Mammary epithelial cell (primary cell): Measurements from ENCODE around the gene KCNAB2.

Experiments used
- EZH2 ChIP-seq: IDR thresholded peaks from 2 replicates; pipeline ENCODE4 v1.6.1; 2012; ENCODE audit warnings: low read length, inconsistent platforms, borderline replicate concordance
- TF ChIP-seq, protein P1 (sequence below), 2 donors: IDR thresholded peaks in 1 of 2; conservative IDR thresholded peaks in 1 of 2; 2 replicates each; pipeline ENCODE4 v1.5.1; 2011 to 2012; ENCODE audit warnings: inconsistent platforms in 2 of 2, low read length in 2 of 2, mild to moderate bottlenecking in 2 of 2, control low read depth in 1 of 2, low read depth in 1 of 2; ENCODE audit not compliant: insufficient read depth in 1 of 2; ENCODE audit errors: extremely low read depth in 1 of 2

DNA sequence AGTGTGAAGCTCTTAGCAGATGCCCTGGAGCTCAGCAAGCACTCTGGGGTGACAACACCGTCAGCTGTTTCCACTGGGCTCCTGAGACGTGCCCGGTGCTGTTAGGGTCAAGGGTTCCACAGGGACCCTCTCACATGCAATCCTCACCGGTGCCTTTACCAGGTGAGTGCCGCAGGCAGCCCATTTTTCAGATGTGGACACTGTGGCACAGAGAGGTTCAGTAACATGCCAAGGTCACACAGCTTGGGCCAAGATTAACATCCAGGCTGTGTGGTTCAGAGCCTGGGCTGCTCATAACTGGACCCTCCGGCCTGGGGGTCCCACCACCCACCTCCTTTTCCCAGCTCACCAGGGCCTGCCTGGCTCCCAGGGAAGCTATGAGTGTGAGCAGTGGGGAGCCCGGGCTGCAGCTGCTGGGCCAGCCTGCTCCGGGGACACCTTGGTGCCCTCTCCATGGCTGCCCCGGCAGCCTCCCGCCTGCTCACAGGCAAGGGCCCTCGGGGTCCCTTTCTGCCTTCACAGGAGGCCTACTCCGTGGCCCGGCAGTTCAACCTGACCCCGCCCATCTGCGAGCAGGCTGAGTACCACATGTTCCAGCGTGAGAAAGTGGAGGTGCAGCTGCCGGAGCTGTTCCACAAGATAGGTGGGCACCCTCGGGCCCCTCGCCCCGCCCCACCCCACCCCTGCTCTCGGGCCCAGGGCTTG, 49.3 kb downstream of the KCNAB2 start:
- TF ChIP-seq, protein P1, sequence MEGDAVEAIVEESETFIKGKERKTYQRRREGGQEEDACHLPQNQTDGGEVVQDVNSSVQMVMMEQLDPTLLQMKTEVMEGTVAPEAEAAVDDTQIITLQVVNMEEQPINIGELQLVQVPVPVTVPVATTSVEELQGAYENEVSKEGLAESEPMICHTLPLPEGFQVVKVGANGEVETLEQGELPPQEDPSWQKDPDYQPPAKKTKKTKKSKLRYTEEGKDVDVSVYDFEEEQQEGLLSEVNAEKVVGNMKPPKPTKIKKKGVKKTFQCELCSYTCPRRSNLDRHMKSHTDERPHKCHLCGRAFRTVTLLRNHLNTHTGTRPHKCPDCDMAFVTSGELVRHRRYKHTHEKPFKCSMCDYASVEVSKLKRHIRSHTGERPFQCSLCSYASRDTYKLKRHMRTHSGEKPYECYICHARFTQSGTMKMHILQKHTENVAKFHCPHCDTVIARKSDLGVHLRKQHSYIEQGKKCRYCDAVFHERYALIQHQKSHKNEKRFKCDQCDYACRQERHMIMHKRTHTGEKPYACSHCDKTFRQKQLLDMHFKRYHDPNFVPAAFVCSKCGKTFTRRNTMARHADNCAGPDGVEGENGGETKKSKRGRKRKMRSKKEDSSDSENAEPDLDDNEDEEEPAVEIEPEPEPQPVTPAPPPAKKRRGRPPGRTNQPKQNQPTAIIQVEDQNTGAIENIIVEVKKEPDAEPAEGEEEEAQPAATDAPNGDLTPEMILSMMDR (conservative IDR thresholded peaks at IDR 0.05 in 1 of 2, IDR thresholded peaks at IDR 0.05 in 1 of 2; ENCODE audit: extremely low read depth in 1 of 2, insufficient read depth in 1 of 2, low read depth in 1 of 2, low read length in 2 of 2), result no peak
- TF ChIP-seq EZH2, result no peak
